Stimulated activated CD4-positive, alpha-beta T cell treated with anti-CD3 and anti-CD28 coated beads, Interleukin-12 subunit alpha, Interleukin-12 subunit beta, amount 100 ng/mL, for 24 hours (primary cell): Measurements from ENCODE around the gene NR1D1.
"Not testable (repeated sequence)": the region's sequence is repeated elsewhere in the genome, so short reads cannot be mapped to it uniquely, and the experiment has no call there.

Experiments used
- DNase-seq, 2 experiments: peaks; one replicate each; pipeline ENCODE4 v3.0.0-alpha.2; 2020; ENCODE audit warnings: low read depth in 2 of 2

Gene NR1D1

GRCh38 chr17:40100419-40100668 lies at the start of gene NR1D1:
TSS of gene NR1D1 (minus strand) at chr17:40100589. CDS start at chr17:40100094, 495 bp downstream.
- no peak for DNase-seq

- no peak for DNase-seq
Measured at GRCh38 chr17:40148527-40148926, 48.1 kb upstream of the NR1D1 start.

GRCh38 chr17:40145476-40145875 lies 45.1 kb upstream of the NR1D1 start:
- DNase-seq, result no peak

- not testable (repeated sequence) for DNase-seq
Measured at GRCh38 chr17:40143166-40143565, 42.8 kb upstream of the NR1D1 start.

GRCh38 chr17:40139566-40140058 lies 39.2 kb upstream of the NR1D1 start:
- no peak for DNase-seq

- DNase-seq, result no peak
Measured at GRCh38 chr17:40135817-40136216, 35.4 kb upstream of the NR1D1 start.

- no peak for DNase-seq
Measured at GRCh38 chr17:40134184-40134583, 33.8 kb upstream of the NR1D1 start.

- DNase-seq, result no peak
Measured at GRCh38 chr17:40130352-40131042, 30.1 kb upstream of the NR1D1 start.

- DNase-seq, result no peak
Measured at GRCh38 chr17:40129498-40129897, 29.1 kb upstream of the NR1D1 start.

- no peak for DNase-seq
Measured at GRCh38 chr17:40124279-40125141, 24.1 kb upstream of the NR1D1 start.

- DNase-seq, result no peak
Measured at GRCh38 chr17:40123811-40124114, 23.4 kb upstream of the NR1D1 start.

- no peak for DNase-seq
Measured at GRCh38 chr17:40122999-40123810, 22.8 kb upstream of the NR1D1 start.

- DNase-seq, result no peak
Measured at GRCh38 chr17:40122136-40122998, 22.0 kb upstream of the NR1D1 start.

- peak; percentile 68 to 78 for DNase-seq
Measured at GRCh38 chr17:40121181-40122135, 21.1 kb upstream of the NR1D1 start, which contains the start of gene MSL1. TSS of gene MSL1 (plus strand) at chr17:40121971. CDS start at chr17:40122613, 642 bp downstream.

- DNase-seq, result no peak
Measured at GRCh38 chr17:40115101-40115436, 14.7 kb upstream of the NR1D1 start.

GRCh38 chr17:40113907-40114245 lies 13.5 kb upstream of the NR1D1 start:
- DNase-seq, result no peak

- DNase-seq, result peak; percentile 82 to 93
Measured at GRCh38 chr17:40113110-40113906, 12.9 kb upstream of the NR1D1 start.

- DNase-seq, result no peak
Measured at GRCh38 chr17:40112718-40113109, 12.3 kb upstream of the NR1D1 start.

- DNase-seq, result no peak
Measured at GRCh38 chr17:40112191-40112711, 11.9 kb upstream of the NR1D1 start.
